ENCODE data around the gene PRSS36.

GRCh38 chr16:31186930-31187807 lies 37.3 kb upstream of the PRSS36 start:
- TF ChIP-seq CTCF (IDR thresholded peaks at IDR 0.05; ENCODE audit: insufficient read depth, low read length, poor library complexity, severe bottlenecking) = no peak
- TF ChIP-seq EZH2phosphoT487 (conservative IDR thresholded peaks at IDR 0.05; ENCODE audit: low read length) = no peak
